Sigmoid colon (tissue), 7 donors: ENCODE results near the gene SMARCD1. TPM values are rescaled to one million over a fixed set of nuclear protein-coding genes. Genes with fewer than 3 reads are reported as not detected.
A peak's percentile ranks its signal among the peaks of the same experiment; 100 is the strongest.

Experiments used
- DNase-seq: peaks from one replicate; pipeline ENCODE4 v3.0.0-alpha.2; 2019
- H3K27ac ChIP-seq, 4 donors: fragments of 200-600 bp; sonication (generic); one replicate each; pipeline ENCODE4 v1.5.1; 2016 to 2019; ENCODE audit warnings: mild to moderate bottlenecking in 1 of 4
- H3K27me3 ChIP-seq, 3 donors: fragments of 200-600 bp; sonication (generic); one replicate each; pipeline ENCODE4 v1.5.1; 2019; ENCODE audit warnings: mild to moderate bottlenecking in 1 of 3
- H3K36me3 ChIP-seq, 4 donors: fragments of 200-600 bp; sonication (generic); one replicate each; pipeline ENCODE4 v1.5.1; 2016 to 2019
- H3K4me1 ChIP-seq, 4 donors: fragments of 200-600 bp; sonication (generic); one replicate each; pipeline ENCODE4 v1.5.1; 2017 to 2019
- H3K4me3 ChIP-seq, 4 donors: fragments of 200-600 bp; sonication (generic); one replicate each; pipeline ENCODE4 v1.5.1; 2017 to 2019; ENCODE audit warnings: mild to moderate bottlenecking in 2 of 4, moderate library complexity in 1 of 4
- H3K9me3 ChIP-seq, 4 donors: fragments of 200-600 bp in 3 of 4; sonication (generic) in 3 of 4; one replicate each; pipeline versions ENCODE4 v1.5.1 to v1.6.1; 2013 to 2019
- EP300 ChIP-seq, 4 donors: sonication (generic); formaldehyde crosslinking; IDR thresholded peaks; one replicate each; pipeline ENCODE4 v1.6.1; 2017; ENCODE audit warnings: antibody characterized with exemption in 4 of 4
- POLR2A ChIP-seq, 2 donors: fragments of 450-650 bp; IDR thresholded peaks; one replicate each; pipeline ENCODE4 v1.6.1; 2016; ENCODE audit warnings: antibody characterized with exemption in 2 of 2, mild to moderate bottlenecking in 2 of 2, moderate library complexity in 2 of 2
- POLR2AphosphoS5 ChIP-seq, 4 donors: sonication (generic); formaldehyde crosslinking; IDR thresholded peaks; one replicate each; pipeline ENCODE4 v1.6.1; 2017; ENCODE audit warnings: antibody characterized with exemption in 4 of 4
- WGBS, 2 donors: extraction: QIAGEN DNeasy Blood & Tissue Kit; methylation state at CpG; one replicate each; pipeline ENCODE4 v1.1.7; 2013; 5-methylcytosine and 5-hydroxymethylcytosine counted together
- intact Hi-C: fragments of 100-400 bp; cut with DNase I; formaldehyde crosslinking; loops from one replicate; pipeline ENCODE4 v1.15.1; 2023
- polyA plus RNA-seq, 3 donors: library from polyadenylated mRNA; stranded (reverse); fragments of 200-250 nt; gene quantifications; one replicate each; pipeline ENCODE4 v1.2.3, GENCODE V29; 2013
- total RNA-seq, 4 donors: library from RNA; depleted of rRNA; stranded (reverse); fragments of >200 nt; gene quantifications; one replicate each; pipeline ENCODE4 v1.1.0, GENCODE V29; 2016
- TF ChIP-seq, protein P1 (sequence below), 4 experiments: fragments of 450-650 bp in 3 of 4; fragments of 200-600 bp in 1 of 4; IDR thresholded peaks; one replicate each; pipeline ENCODE4 v1.5.1; 2016 to 2019; ENCODE audit warnings: antibody characterized with exemption in 4 of 4, mild to moderate bottlenecking in 3 of 4, moderate library complexity in 2 of 4
- donor health status: healthy with polysubstance abuse.
- donor health status: Bipolar disorder and iron deficiency.
- donor health status: healthy.

SMARCD1 gene
- total and polyA plus RNA-seq, 7 donors, result 16.0 to 64.8 (median 26.4) TPM

DNA sequence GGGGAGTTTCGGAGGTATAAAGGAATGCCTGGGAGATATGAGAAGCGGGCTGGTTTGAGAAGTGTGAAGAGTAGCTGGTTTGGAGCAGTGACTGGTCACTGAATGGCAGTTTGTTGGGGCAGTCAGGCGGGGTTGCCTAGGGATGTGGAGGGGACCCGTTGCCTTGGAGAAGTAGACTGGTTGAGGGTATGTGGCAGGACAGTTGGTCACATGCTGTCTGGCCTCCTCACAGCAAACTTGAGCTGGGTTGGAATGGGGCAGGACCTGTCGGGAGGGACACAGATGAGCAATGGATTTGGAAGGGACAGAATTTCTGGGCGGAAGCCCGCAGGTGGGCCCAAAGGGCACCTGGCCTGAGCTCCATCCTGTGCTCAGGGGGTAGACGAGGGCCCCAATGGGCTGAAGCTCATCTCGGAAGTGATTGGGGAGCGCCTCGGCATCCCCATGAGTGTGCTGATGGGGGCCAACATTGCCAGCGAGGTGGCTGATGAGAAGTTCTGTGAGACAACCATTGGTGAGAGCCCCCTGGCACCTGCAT, 20.8 kb downstream of the SMARCD1 start:
- H3K4me1 ChIP-seq, result peaks cover 0 to 31% (median 19%) of the 10 kb centered on the region in 4 donors
- WGBS, 2 donors, result 96% methylated on average over 12 of the region's 12 CpGs
- TF ChIP-seq POLR2A (IDR thresholded peaks at IDR 0.05) (no peak), POLR2AphosphoS5 (IDR thresholded peaks at IDR 0.05) (no peak), EP300 (IDR thresholded peaks at IDR 0.05) (no peak)
- TF ChIP-seq, protein P1, sequence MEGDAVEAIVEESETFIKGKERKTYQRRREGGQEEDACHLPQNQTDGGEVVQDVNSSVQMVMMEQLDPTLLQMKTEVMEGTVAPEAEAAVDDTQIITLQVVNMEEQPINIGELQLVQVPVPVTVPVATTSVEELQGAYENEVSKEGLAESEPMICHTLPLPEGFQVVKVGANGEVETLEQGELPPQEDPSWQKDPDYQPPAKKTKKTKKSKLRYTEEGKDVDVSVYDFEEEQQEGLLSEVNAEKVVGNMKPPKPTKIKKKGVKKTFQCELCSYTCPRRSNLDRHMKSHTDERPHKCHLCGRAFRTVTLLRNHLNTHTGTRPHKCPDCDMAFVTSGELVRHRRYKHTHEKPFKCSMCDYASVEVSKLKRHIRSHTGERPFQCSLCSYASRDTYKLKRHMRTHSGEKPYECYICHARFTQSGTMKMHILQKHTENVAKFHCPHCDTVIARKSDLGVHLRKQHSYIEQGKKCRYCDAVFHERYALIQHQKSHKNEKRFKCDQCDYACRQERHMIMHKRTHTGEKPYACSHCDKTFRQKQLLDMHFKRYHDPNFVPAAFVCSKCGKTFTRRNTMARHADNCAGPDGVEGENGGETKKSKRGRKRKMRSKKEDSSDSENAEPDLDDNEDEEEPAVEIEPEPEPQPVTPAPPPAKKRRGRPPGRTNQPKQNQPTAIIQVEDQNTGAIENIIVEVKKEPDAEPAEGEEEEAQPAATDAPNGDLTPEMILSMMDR (IDR thresholded peaks at IDR 0.05), result no peak
- intact Hi-C loops, result no loop called here
- peak; percentile 27 for DNase-seq
- H3K4me3 ChIP-seq, result no peak overlapping the region
- H3K36me3 ChIP-seq, result no peaks in the 10 kb centered on the region
- H3K27me3 ChIP-seq, result no peaks in the 10 kb centered on the region
- no peaks in the 10 kb centered on the region for H3K9me3 ChIP-seq
- H3K27ac ChIP-seq, result no peak overlapping the region

DNA sequence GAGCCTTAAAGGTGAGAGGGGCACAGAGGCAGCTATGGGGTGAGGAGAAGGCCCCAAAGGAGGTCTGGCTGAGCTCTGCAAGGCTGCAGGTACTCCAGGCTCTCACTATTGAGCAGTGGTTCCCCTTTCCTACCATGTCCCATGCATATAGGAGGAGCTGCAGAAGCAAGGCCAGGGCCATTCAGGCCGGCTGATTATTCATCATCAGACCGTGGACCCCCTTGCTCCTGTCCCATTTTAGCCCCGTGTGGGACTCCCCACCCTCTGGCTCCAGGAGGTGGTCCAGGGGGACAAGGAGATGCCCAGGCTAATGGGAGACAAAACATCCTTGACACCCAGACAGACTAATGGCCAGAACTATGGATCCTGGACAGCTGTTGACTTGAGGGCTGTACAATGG, 21.8 kb downstream of the SMARCD1 start:
- no peaks in the 10 kb centered on the region for H3K9me3 ChIP-seq
- H3K4me1 ChIP-seq, result peaks cover 0 to 36% (median 24%) of the 10 kb centered on the region in 4 donors

DNA sequence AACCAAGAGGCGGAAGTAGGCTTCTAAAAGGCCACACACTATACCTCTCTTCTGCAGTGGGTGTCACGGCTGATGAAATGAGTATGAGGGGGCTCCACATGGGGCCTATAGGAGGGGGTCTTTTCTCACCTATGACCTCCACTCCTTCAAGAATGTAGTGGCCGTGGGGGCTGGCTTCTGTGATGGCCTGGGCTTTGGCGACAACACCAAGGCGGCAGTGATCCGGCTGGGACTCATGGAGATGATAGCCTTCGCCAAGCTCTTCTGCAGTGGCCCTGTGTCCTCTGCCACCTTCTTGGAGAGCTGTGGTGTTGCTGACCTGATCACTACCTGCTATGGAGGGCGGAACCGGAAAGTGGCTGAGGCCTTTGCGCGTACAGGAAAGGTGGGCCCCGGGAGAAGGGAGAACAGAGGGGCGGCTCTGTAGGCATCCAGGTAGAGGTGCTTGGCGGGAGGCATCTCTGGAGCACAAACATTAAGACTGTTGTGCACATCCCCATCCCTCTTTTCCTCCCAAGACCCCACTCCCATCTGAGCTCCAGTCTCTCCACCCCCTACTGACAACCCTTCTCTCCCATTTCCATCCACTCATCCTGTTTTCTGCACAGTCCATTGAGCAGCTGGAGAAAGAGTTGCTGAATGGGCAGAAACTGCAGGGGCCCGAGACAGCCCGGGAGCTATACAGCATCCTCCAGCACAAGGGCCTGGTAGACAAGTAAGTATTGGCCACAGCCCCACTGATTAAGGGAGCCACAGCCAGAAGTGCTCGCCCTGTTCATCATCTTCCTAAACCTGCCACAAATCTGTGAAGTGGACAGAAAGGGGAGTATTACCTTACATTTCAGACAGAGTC, 22.5 kb downstream of the SMARCD1 start:
- Histone ChIP-seq H3K4me3 (no peak overlapping the region), H3K4me1 (peaks cover 0 to 36% (median 24%) of the 10 kb centered on the region in 4 donors), H3K27ac (no peak overlapping the region), H3K9me3 (no peaks in the 10 kb centered on the region), H3K36me3 (no peaks in the 10 kb centered on the region), H3K27me3 (no peaks in the 10 kb centered on the region)
- DNase-seq, result peak; percentile 52
- 96 to 97% methylated on average over 17 of the region's 17 CpGs for WGBS, 2 donors
- TF ChIP-seq POLR2AphosphoS5 (IDR thresholded peaks at IDR 0.05) (no peak), EP300 (IDR thresholded peaks at IDR 0.05) (no peak), POLR2A (IDR thresholded peaks at IDR 0.05) (no peak)
- TF ChIP-seq, protein P1 (IDR thresholded peaks at IDR 0.05), result no peak
- intact Hi-C loops, result no loop called here

More for the DNA sequence above, 21.8 kb downstream of the SMARCD1 start:
- WGBS, 2 donors, result 82 to 90% methylated on average over 3 of the region's 3 CpGs
- peak; percentile 37 for DNase-seq
- no peaks in the 10 kb centered on the region for H3K36me3 ChIP-seq
- H3K27me3 ChIP-seq, result no peaks in the 10 kb centered on the region
- TF ChIP-seq POLR2A (IDR thresholded peaks at IDR 0.05) (no peak), EP300 (IDR thresholded peaks at IDR 0.05) (no peak), POLR2AphosphoS5 (IDR thresholded peaks at IDR 0.05) (no peak)
- TF ChIP-seq, protein P1 (IDR thresholded peaks at IDR 0.05), result no peak
- no peak overlapping the region for H3K4me3 ChIP-seq
- no peak overlapping the region for H3K27ac ChIP-seq
- intact Hi-C loops, result no loop called here

DNA sequence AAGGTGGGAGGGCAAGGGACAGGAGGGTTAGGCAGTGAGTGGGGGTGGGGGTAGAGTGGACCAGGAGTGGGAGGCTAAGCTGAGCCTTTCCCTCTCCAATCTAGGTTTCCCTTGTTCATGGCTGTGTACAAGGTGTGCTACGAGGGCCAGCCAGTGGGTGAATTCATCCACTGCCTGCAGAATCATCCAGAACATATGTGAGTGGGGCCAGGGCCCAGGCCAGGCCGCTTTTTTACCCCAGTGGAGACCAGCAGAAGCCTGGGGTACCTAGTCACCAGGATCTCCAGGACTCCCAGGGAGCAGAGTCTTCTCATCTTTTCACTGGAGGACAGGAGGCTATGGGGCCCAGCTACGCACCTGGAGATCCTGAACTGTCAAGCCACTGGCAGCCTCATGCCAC, 24.2 kb downstream of the SMARCD1 start:
- H3K36me3 ChIP-seq, result no peaks in the 10 kb centered on the region
- no peaks in the 10 kb centered on the region for H3K9me3 ChIP-seq
- intact Hi-C loops, result no loop called here
- no peak for DNase-seq
- no peak overlapping the region for H3K4me3 ChIP-seq
- H3K27me3 ChIP-seq, result no peaks in the 10 kb centered on the region
- H3K4me1 ChIP-seq, result peaks cover 0 to 42% (median 30%) of the 10 kb centered on the region in 4 donors
- H3K27ac ChIP-seq, result peak overlapping the region in 1 of 4 donors; percentile 85
- TF ChIP-seq POLR2A (IDR thresholded peaks at IDR 0.05), result no peak
- TF ChIP-seq, protein P1 (IDR thresholded peaks at IDR 0.05), result no peak
- TF ChIP-seq POLR2AphosphoS5 (IDR thresholded peaks at IDR 0.05), result no peak
- TF ChIP-seq EP300 (IDR thresholded peaks at IDR 0.05), result no peak
- 92 to 95% methylated on average over 3 of the region's 3 CpGs for WGBS, 2 donors
